Measurements from ENCODE around the gene PLG.
"Not testable (repeated sequence)": the region's sequence is repeated elsewhere in the genome, so short reads cannot be mapped to it uniquely, and the experiment has no call there.

Gene PLG

GRCh38 chr6:160780656-160781055, 78.6 kb downstream of the PLG start:
- not testable (repeated sequence) for DNase-seq

GRCh38 chr6:160781298-160781697, 79.3 kb downstream of the PLG start:
- DNase-seq = no peak

- DNase-seq = no peak
Measured at GRCh38 chr6:160782228-160782627, 80.2 kb downstream of the PLG start.

GRCh38 chr6:160783741-160784140, 81.7 kb downstream of the PLG start:
- no peak for DNase-seq

- not testable (repeated sequence) for DNase-seq
Measured at GRCh38 chr6:160788126-160788525, 86.1 kb downstream of the PLG start.

GRCh38 chr6:160788806-160789205, 86.8 kb downstream of the PLG start:
- DNase-seq = no peak

- DNase-seq = no peak
Measured at GRCh38 chr6:160789263-160790027, 87.4 kb downstream of the PLG start.

- DNase-seq = no peak
Measured at GRCh38 chr6:160790028-160790792, 88.2 kb downstream of the PLG start.

- DNase-seq = no peak
Measured at GRCh38 chr6:160791459-160791858, 89.4 kb downstream of the PLG start.

GRCh38 chr6:160791981-160792418, 90.0 kb downstream of the PLG start:
- DNase-seq = no peak

- DNase-seq = no peak
Measured at GRCh38 chr6:160792708-160793107, 90.7 kb downstream of the PLG start.

- DNase-seq = no peak
Measured at GRCh38 chr6:160793652-160794051, 91.6 kb downstream of the PLG start.

- no peak for DNase-seq
Measured at GRCh38 chr6:160795721-160796120, 93.7 kb downstream of the PLG start.

GRCh38 chr6:160798625-160799024, 96.6 kb downstream of the PLG start:
- DNase-seq = no peak

GRCh38 chr6:160799801-160800506, 97.9 kb downstream of the PLG start:
- no peak for DNase-seq

GRCh38 chr6:160801418-160801817, 99.4 kb downstream of the PLG start:
- DNase-seq = no peak

GRCh38 chr6:160802049-160802448, 100.0 kb downstream of the PLG start:
- not testable (repeated sequence) for DNase-seq

Data from NCI-H2029 treated with DMSO at 0.1 percent for 48 hours (cell line).